ENCODE results near the gene UBP1. TPM values are rescaled to one million over a fixed set of nuclear protein-coding genes. Genes with fewer than 3 reads are reported as not detected.

Gene UBP1
- total RNA-seq, 1 experiment from 2014 or later = 68.3 TPM

DNA sequence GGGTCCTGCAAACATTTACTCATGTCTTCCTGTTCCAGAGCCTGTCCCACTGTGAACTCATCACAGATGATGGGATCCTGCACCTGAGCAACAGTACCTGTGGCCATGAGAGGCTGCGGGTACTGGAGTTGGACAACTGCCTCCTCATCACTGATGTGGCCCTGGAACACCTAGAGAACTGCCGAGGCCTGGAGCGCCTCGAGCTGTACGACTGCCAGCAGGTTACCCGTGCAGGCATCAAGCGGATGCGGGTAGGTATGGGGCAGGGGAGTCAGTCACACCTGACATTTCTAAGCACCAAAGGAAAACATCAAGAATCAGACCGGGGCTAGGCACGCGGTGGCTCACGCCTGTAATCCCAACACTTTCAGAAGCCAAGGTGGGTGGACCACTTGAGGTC is 56.3 kb downstream of the UBP1 start:
- no peak for DNase-seq
- Mint-ChIP-seq H3K27me3 (ENCODE audit: unreplicated experiment) (no peaks in the 10 kb centered on the region), H3K36me3 (ENCODE audit: insufficient read depth, unreplicated experiment) (peaks cover 44% of the 10 kb centered on the region), H3K9me3 (ENCODE audit: low read depth, unreplicated experiment) (no peaks in the 10 kb centered on the region), H3K27ac (ENCODE audit: unreplicated experiment) (no peak overlapping the region), H3K4me1 (ENCODE audit: low read depth, unreplicated experiment) (no peaks in the 10 kb centered on the region), H3K4me3 (ENCODE audit: low read depth, unreplicated experiment) (no peak overlapping the region)
- CTCF ChIA-PET = no interaction called here
- BruUV-seq (replicated peaks) = no TSS peak
- TF ChIP-seq, protein P1, sequence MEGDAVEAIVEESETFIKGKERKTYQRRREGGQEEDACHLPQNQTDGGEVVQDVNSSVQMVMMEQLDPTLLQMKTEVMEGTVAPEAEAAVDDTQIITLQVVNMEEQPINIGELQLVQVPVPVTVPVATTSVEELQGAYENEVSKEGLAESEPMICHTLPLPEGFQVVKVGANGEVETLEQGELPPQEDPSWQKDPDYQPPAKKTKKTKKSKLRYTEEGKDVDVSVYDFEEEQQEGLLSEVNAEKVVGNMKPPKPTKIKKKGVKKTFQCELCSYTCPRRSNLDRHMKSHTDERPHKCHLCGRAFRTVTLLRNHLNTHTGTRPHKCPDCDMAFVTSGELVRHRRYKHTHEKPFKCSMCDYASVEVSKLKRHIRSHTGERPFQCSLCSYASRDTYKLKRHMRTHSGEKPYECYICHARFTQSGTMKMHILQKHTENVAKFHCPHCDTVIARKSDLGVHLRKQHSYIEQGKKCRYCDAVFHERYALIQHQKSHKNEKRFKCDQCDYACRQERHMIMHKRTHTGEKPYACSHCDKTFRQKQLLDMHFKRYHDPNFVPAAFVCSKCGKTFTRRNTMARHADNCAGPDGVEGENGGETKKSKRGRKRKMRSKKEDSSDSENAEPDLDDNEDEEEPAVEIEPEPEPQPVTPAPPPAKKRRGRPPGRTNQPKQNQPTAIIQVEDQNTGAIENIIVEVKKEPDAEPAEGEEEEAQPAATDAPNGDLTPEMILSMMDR (IDR thresholded peaks at IDR 0.05; ENCODE audit: unreplicated experiment) = no peak
- intact Hi-C loops (cut with micrococcal nuclease; ENCODE audit: unreplicated experiment) = no loop called here

DNA sequence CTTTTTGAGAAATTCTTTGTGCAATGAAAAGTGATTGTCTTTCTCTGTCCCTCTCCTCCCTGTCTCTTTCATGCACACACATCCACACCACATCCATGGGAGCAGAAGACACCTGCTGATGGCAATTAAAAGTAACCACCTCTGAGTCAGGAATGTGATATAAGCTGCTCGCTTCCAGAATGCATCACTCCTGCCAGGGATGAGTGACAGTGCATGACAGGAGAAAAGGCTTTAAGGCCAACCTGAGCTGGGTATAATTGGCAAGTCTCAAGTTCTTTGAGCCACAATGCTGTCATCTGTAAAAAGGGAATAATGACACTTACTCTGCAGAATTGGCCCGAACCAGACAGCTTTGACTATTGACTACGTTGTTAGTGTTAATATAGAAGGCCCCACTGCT is 59.6 kb downstream of the UBP1 start:
- peaks cover 45% of the 10 kb centered on the region for H3K36me3 Mint-ChIP-seq (ENCODE audit: insufficient read depth, unreplicated experiment)
- H3K27me3 Mint-ChIP-seq (ENCODE audit: unreplicated experiment) = no peaks in the 10 kb centered on the region
- H3K4me3 Mint-ChIP-seq (ENCODE audit: low read depth, unreplicated experiment) = no peak overlapping the region
- H3K4me1 Mint-ChIP-seq (ENCODE audit: low read depth, unreplicated experiment) = no peaks in the 10 kb centered on the region
- CTCF ChIA-PET = interaction anchor here (0.7 kb wide), 1 partner anchor 91 kb away, joined by 4 read pairs; no protein-coding TSS in a partner anchor
- TF ChIP-seq, protein P1 (IDR thresholded peaks at IDR 0.05; ENCODE audit: unreplicated experiment) = no peak
- DNase-seq = no peak
- no TSS peak for BruUV-seq (replicated peaks)
- intact Hi-C loops (cut with micrococcal nuclease; ENCODE audit: unreplicated experiment) = no loop called here
- no peaks in the 10 kb centered on the region for H3K9me3 Mint-ChIP-seq (ENCODE audit: low read depth, unreplicated experiment)
- H3K27ac Mint-ChIP-seq (ENCODE audit: unreplicated experiment) = no peak overlapping the region

DNA sequence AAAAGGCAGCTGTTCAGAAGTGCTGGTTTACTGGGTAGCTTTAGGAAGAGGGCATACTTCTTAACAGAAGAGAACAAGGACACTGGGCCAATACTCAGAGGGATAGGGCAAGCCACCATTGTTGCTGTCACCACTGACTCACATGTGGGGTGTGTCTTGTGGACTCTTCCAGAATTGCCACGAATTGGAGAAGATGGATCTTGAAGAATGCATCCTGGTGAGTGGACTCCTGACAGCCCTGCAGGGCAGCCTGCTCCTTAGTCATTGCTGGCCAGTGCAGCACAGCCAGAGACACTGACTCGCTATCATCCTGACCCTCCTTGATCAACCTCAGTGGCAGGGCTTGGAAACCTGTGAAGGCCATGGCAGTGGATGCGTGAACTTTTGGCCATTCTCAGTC is 62.3 kb downstream of the UBP1 start:
- intact Hi-C loops (cut with micrococcal nuclease; ENCODE audit: unreplicated experiment) = loop anchor here (10.0 kb wide), 1 partner anchor 433 kb away; no protein-coding TSS in a partner anchor
- Mint-ChIP-seq H3K27ac (ENCODE audit: unreplicated experiment) (no peak overlapping the region), H3K9me3 (ENCODE audit: low read depth, unreplicated experiment) (no peaks in the 10 kb centered on the region), H3K4me1 (ENCODE audit: low read depth, unreplicated experiment) (peaks cover 4% of the 10 kb centered on the region), H3K4me3 (ENCODE audit: low read depth, unreplicated experiment) (no peak overlapping the region), H3K27me3 (ENCODE audit: unreplicated experiment) (no peaks in the 10 kb centered on the region), H3K36me3 (ENCODE audit: insufficient read depth, unreplicated experiment) (peaks cover 39% of the 10 kb centered on the region)
- no TSS peak for BruUV-seq (replicated peaks)
- TF ChIP-seq, protein P1 (IDR thresholded peaks at IDR 0.05; ENCODE audit: unreplicated experiment) = no peak
- CTCF ChIA-PET = no interaction called here
- no peak for DNase-seq

DNA sequence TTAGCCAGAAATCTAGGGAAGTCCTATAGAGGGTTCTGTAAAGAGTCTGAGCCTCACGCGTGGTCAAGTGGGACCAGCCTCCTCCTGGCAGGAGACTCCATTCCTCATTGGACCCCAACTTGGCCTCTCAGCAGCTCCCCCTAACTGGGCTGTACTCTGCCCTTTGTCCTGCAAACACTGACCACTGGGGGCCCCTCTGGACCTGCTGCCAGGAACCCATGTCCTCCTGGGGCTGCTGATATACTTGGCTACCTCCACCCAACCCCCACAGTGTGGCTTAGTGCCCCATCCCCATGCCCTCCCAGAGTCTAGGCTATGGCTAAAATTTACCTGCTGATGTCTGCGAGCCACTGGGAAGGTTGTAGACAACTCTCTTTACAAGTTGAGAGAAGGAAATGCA is 62.7 kb downstream of the UBP1 start:
- intact Hi-C loops (cut with micrococcal nuclease; ENCODE audit: unreplicated experiment) = loop anchor here (10.0 kb wide), 1 partner anchor 433 kb away; no protein-coding TSS in a partner anchor
- DNase-seq = no peak
- BruUV-seq (replicated peaks) = no TSS peak
- TF ChIP-seq, protein P1 (IDR thresholded peaks at IDR 0.05; ENCODE audit: unreplicated experiment) = no peak
- H3K27ac Mint-ChIP-seq (ENCODE audit: unreplicated experiment) = no peak overlapping the region
- CTCF ChIA-PET = no interaction called here
- H3K27me3 Mint-ChIP-seq (ENCODE audit: unreplicated experiment) = no peaks in the 10 kb centered on the region
- H3K9me3 Mint-ChIP-seq (ENCODE audit: low read depth, unreplicated experiment) = no peaks in the 10 kb centered on the region
- H3K4me3 Mint-ChIP-seq (ENCODE audit: low read depth, unreplicated experiment) = no peak overlapping the region
- peaks cover 37% of the 10 kb centered on the region for H3K36me3 Mint-ChIP-seq (ENCODE audit: insufficient read depth, unreplicated experiment)
- H3K4me1 Mint-ChIP-seq (ENCODE audit: low read depth, unreplicated experiment) = peaks cover 9% of the 10 kb centered on the region
